HepG2 (cell line): ENCODE results near the gene ZNF230. TPM values are rescaled to one million over a fixed set of nuclear protein-coding genes. Genes with fewer than 3 reads are reported as not detected.

Experiments
- ATAC-seq: fragments of 200-7000 bp; cut with Tn5 transposase; 3 replicates; pipeline ENCODE4 v1.9.1; 2020; ENCODE audit warnings: mild to moderate bottlenecking, moderate library complexity
- BruUV-seq: library from RNA; stranded (reverse); fragments of 400-500 nt; replicated peaks from 2 replicates; lab custom pipeline; 2021; lab: Mats Ljungman, UMichigan
- CTCF ChIA-PET: fragments of 300-600 bp; formaldehyde crosslinking; extraction: SDS; loops from one replicate; lab custom pipeline; 2021; ENCODE audit warnings: low total read pairs, inconsistent platforms, low intra/inter-chr PET ratio; lab: Yijun Ruan, JAX
- POLR2A ChIA-PET: fragments of 350-600 bp; sonication (Branson Sonifier 250); formaldehyde crosslinking; loops from one replicate; lab custom pipeline; 2020; ENCODE audit warnings: antibody characterized with exemption, inconsistent platforms; lab: Yijun Ruan, JAX
- DNase-seq: peaks from one replicate; pipeline ENCODE4 v3.0.0-alpha.2; 2015; ENCODE audit warnings: low spot score
- FAIRE-seq: peaks from 3 replicates; lab custom pipeline; 2011; peaks lifted over from hg19 to GRCh38; lab: Jason Lieb, UNC
- H2AFZ ChIP-seq: one replicate; pipeline ENCODE4 v1.6.1; 2011; ENCODE audit warnings: low read length, inconsistent platforms
- H3K27ac ChIP-seq: fragments of 300-600 bp; 3 replicates; pipeline ENCODE4 v1.8.0; 2011; ENCODE audit warnings: mixed run types, mild to moderate bottlenecking, mixed read lengths, low read length, inconsistent platforms; ENCODE audit not compliant: insufficient read depth; ENCODE audit errors: extremely low read length
- H3K27me3 ChIP-seq, 2 experiments: fragments of 200-600 bp in 1 of 2; 2 replicates in 1 of 2; 3 replicates in 1 of 2; pipeline versions ENCODE4 v1.6.0 to v1.8.0; 2011; ENCODE audit warnings: low read length in 2 of 2, mild to moderate bottlenecking in 2 of 2, moderate library complexity in 2 of 2, inconsistent platforms in 1 of 2; ENCODE audit not compliant: insufficient read depth in 2 of 2, control insufficient read depth in 1 of 2
- H3K36me3 ChIP-seq, 2 experiments: fragments of 200-600 bp in 1 of 2; replicated peaks in 1 of 2; 2 replicates in 1 of 2; 3 replicates in 1 of 2; pipeline versions ENCODE4 v1.5.1 to v1.8.0; 2011; ENCODE audit warnings: low read length in 2 of 2, inconsistent platforms in 1 of 2; ENCODE audit not compliant: insufficient read depth in 2 of 2, control insufficient read depth in 1 of 2
- H3K4me1 ChIP-seq: 2 replicates; pipeline ENCODE4 v1.5.1; 2012; ENCODE audit warnings: low read length, inconsistent platforms; ENCODE audit not compliant: insufficient read depth
- H3K4me2 ChIP-seq: 2 replicates; pipeline ENCODE4 v1.6.0; 2011; ENCODE audit warnings: low read depth, low read length, inconsistent platforms
- H3K4me3 ChIP-seq, 3 experiments: fragments of 200-600 bp in 1 of 3; sonication (generic), shearing (Covaris generic) in 1 of 3; replicated peaks in 1 of 3; 2 replicates each; pipeline ENCODE4 v1.5.1; 2011 to 2016; ENCODE audit warnings: low read length in 3 of 3, inconsistent platforms in 2 of 3, low read depth in 2 of 3, mild to moderate bottlenecking in 2 of 3, control low read depth in 1 of 3, mixed read lengths in 1 of 3; ENCODE audit not compliant: insufficient read depth in 1 of 3
- H3K79me2 ChIP-seq: one replicate; pipeline ENCODE4 v1.6.1; 2011; ENCODE audit warnings: low read length, inconsistent platforms; ENCODE audit not compliant: insufficient read depth
- H3K9ac ChIP-seq: 2 replicates; pipeline ENCODE4 v1.6.0; 2011; ENCODE audit warnings: mild to moderate bottlenecking, low read depth, low read length, inconsistent platforms; ENCODE audit not compliant: insufficient read depth
- H3K9me3 ChIP-seq: 2 replicates; pipeline ENCODE4 v1.5.1; 2012; ENCODE audit warnings: mild to moderate bottlenecking, low read length
- H4K20me1 ChIP-seq: 2 replicates; pipeline ENCODE4 v1.6.0; 2011; ENCODE audit warnings: inconsistent platforms, mild to moderate bottlenecking, low read length, moderate library complexity; ENCODE audit not compliant: insufficient read depth
- KDM3A ChIP-seq: IDR thresholded peaks from 2 replicates; pipeline ENCODE4 v1.6.1; 2018; ENCODE audit warnings: low read depth, missing compliant biosample characterization
- MED1 ChIP-seq: sonication (generic); formaldehyde crosslinking; IDR thresholded peaks from 2 replicates; pipeline ENCODE4 v1.4.0; 2020; ENCODE audit warnings: missing genetic modification reagents
- POLR2A ChIP-seq, 2 experiments: IDR thresholded peaks; 2 replicates each; pipeline ENCODE4 v1.6.1; 2011; ENCODE audit warnings: low read depth in 2 of 2, low read length in 2 of 2, mild to moderate bottlenecking in 1 of 2, moderate library complexity in 1 of 2; ENCODE audit not compliant: insufficient read depth in 1 of 2
- ZKSCAN1 ChIP-seq: fragments of 150-350 bp; IDR thresholded peaks from 2 replicates; pipeline ENCODE4 v1.6.1; 2014; ENCODE audit warnings: low read length
- ZNF24 ChIP-seq: fragments of 450-650 bp; IDR thresholded peaks from 2 replicates; pipeline ENCODE4 v1.6.1; 2017; ENCODE audit warnings: antibody characterized with exemption, mild to moderate bottlenecking
- ZNF496 ChIP-seq: sonication (generic); formaldehyde crosslinking; IDR thresholded peaks from 2 replicates; pipeline ENCODE4 v1.8.1; 2023; ENCODE audit warnings: mild to moderate bottlenecking, moderate library complexity, missing genetic modification reagents; ENCODE audit not compliant: insufficient replicate concordance
- ZNF510 ChIP-seq: sonication (generic); formaldehyde crosslinking; IDR thresholded peaks from 2 replicates; pipeline ENCODE4 v1.4.0; 2020; ENCODE audit warnings: low read depth, mild to moderate bottlenecking, missing genetic modification reagents
- WGBS: methylation state at CpG from one replicate; pipeline ENCODE4 v1.1.6; 2017; ENCODE audit warnings: low lambda C conversion rate; 5-methylcytosine and 5-hydroxymethylcytosine counted together
- in situ Hi-C: cut with HindIII; loops from 2 replicates; pipeline ENCODE4 v1.10.0; 2017; ENCODE audit warnings: low pct_unique_long_range_greater_than_20kb; ENCODE audit not compliant: extremely low pct_ligation_motif_present
- intact Hi-C: fragments of 100-400 bp; cut with micrococcal nuclease; formaldehyde crosslinking; loops from one replicate; pipeline ENCODE4 v1.10.0; 2022; ENCODE audit not compliant: unreplicated experiment
- polyA plus RNA-seq, 8 experiments: library from polyadenylated mRNA; depleted of rRNA in 3 of 8; stranded (reverse) in 7 of 8; unstranded in 1 of 8; fragments of >200 nt; fragmentation: Illumina TruSeq in 4 of 8; extraction: Trizol in 4 of 8; gene quantifications; 2 replicates each; pipeline versions ENCODE4 v1.2.1 to v1.2.3, GENCODE V29; 2011 to 2016; ENCODE audit warnings: low read depth in 4 of 8, missing spikeins in 1 of 8, mixed read lengths in 1 of 8; ENCODE audit not compliant: insufficient read depth in 1 of 8
- total RNA-seq, 5 experiments: library from RNA; depleted of rRNA; stranded (reverse); fragments of >200 nt; fragmentation: Illumina TruSeq; extraction: Trizol; gene quantifications; 2 replicates each; pipeline ENCODE4 v1.2.3, GENCODE V29; 2016; ENCODE audit warnings: low read depth in 1 of 5
- TF ChIP-seq, protein P1 (sequence below): sonication (generic); formaldehyde crosslinking; IDR thresholded peaks from 2 replicates; pipeline ENCODE4 v1.8.0; 2022; ENCODE audit warnings: mild to moderate bottlenecking, missing genetic modification reagents, moderate library complexity

Gene ZNF230
- total and polyA plus RNA-seq, 2 of the 13 experiments (the other 11 are each of a cell fraction or from before 2014, with no cell fraction given), result 2.4 to 5.5 TPM

DNA sequence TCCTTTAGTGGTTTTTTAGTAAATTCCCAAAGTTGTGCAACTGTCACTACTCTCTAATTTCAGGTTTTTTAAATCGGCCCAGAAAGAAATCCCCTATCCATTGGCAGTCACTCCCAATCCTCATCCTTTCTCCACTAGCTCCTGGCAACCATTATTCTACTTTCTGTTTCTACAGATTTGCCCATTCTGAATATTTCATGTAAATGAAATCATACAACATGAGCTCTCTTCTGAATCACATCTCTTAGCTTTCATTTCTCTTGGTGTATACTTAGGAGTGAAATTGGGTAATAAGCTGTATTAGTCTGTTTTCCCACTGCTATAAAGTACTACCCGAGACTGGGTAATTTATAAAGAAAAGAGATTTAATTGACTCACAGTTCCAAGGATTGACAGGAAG lies 39.4 kb downstream of the ZNF230 start:
- Histone ChIP-seq H3K9ac (no peak overlapping the region), H3K4me1 (no peaks in the 10 kb centered on the region), H3K36me3 (no peaks in the 10 kb centered on the region), H3K9me3 (no peaks in the 10 kb centered on the region), H3K4me3 (no peak overlapping the region), H4K20me1 (no peaks in the 10 kb centered on the region), H3K79me2 (no peaks in the 10 kb centered on the region), H3K27ac (no peak overlapping the region)
- no peak for DNase-seq
- CTCF ChIA-PET, result no interaction called here
- WGBS, result 2% methylated on average over 2 of the region's 2 CpGs
- TF ChIP-seq, protein P1, sequence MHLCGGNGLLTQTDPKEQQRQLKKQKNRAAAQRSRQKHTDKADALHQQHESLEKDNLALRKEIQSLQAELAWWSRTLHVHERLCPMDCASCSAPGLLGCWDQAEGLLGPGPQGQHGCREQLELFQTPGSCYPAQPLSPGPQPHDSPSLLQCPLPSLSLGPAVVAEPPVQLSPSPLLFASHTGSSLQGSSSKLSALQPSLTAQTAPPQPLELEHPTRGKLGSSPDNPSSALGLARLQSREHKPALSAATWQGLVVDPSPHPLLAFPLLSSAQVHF (CRISPR knock-in tag), result no peak
- TF ChIP-seq ZNF510, result no peak
- TF ChIP-seq KDM3A, result no peak
- TF ChIP-seq POLR2A (IDR thresholded peaks at IDR 0.05; ENCODE audit: insufficient read depth in 1 of 2, low read depth in 2 of 2, low read length in 2 of 2), result no peak
- no peak for TF ChIP-seq ZNF496
- no peak for TF ChIP-seq MED1 (CRISPR knock-in tag)
- TF ChIP-seq ZKSCAN1, result no peak
- no peak for TF ChIP-seq ZNF24
- TF ChIP-seq, all 625 proteins: peak for 0
- POLR2A ChIA-PET, result interaction anchor here (1.1 to 1.2 kb wide), 2 partner anchors 9 kb away, joined by 3 to 4 read pairs; partner anchors contain the start of gene ZNF223
- H3K4me2 ChIP-seq, result no peak overlapping the region
- no TSS peak for BruUV-seq
- no peaks in the 10 kb centered on the region for H3K27me3 ChIP-seq
- FAIRE-seq (no peak), ATAC-seq (no peak)
- in situ Hi-C loops (no loop called here), intact Hi-C loops (no loop called here)
- H2AFZ ChIP-seq, result no peak overlapping the region
